Activated gamma-delta T cell (primary cell): ENCODE data around the gene ZNF764.
A peak's percentile ranks its signal among the peaks of the same experiment; 100 is the strongest.
"Not testable (repeated sequence)": the region's sequence is repeated elsewhere in the genome, so short reads cannot be mapped to it uniquely, and the experiment has no call there.

Experiments
- DNase-seq: peaks from one replicate; lab custom pipeline; 2025; lab: John Stamatoyannopoulos, UW

The ZNF764 gene

GRCh38 chr16:30527635-30528178 lies 30.5 kb downstream of the ZNF764 start:
- no peak for DNase-seq

GRCh38 chr16:30526823-30527634 lies 31.1 kb downstream of the ZNF764 start:
- peak; percentile 83 for DNase-seq

- peak; percentile 51 for DNase-seq
These were observed 31.9 kb downstream of the ZNF764 start, which contains the start of gene ZNF768 for GRCh38 chr16:30526137-30526822. Gene ZNF768 (minus strand): TSS chr16:30526566. CDS start chr16:30526413, 153 bp downstream.

- DNase-seq: no peak
These were observed 32.4 kb downstream of the ZNF764 start for GRCh38 chr16:30525844-30526136.

DNA sequence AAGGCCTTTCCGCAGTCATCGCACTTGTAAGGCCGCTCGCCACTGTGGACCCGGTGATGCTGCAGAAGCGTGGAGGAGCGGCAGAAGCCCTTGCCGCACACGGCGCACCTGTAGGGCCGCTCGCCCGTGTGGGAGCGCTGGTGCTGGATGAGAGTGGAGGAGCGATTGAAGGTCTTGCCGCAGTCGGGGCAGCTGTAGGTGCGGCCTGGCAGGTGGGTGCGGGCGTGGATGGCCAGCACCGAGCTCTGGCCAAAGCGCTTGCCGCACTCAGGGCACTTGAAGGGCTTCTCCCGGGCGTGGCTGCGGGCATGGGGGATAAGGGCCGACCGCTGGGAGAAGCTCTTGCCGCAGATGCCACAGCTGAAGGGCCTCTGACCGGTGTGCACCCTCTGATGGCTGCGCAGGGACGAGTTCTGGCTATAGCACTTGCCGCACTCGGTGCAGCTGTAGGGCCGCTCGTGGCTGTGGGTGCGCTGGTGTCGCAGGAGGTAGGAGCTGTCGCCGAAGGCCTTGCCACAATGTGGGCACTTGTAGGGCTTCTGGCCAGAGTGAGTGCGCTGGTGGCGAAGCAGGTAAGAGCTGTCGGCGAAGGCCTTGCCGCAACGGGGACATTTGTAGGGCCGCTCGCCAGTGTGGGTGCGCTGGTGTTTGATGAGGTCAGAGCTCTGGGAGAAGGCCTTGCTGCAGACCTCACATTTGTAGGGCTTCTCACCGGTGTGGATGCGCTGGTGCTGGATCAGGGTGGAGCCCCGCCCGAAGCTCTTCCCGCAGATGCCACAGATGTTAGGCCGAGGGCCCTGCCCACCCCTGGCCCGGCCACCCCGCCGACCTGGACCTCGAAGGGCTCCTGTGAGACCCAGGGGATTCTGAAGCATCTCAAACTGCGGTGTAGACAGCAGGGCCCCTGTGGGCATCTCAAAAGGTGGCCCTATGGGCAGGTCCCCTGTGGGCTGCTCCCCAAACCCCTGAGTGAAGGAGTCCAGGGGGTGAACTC lies 33.3 kb downstream of the ZNF764 start:
- DNase-seq: no peak

DNA sequence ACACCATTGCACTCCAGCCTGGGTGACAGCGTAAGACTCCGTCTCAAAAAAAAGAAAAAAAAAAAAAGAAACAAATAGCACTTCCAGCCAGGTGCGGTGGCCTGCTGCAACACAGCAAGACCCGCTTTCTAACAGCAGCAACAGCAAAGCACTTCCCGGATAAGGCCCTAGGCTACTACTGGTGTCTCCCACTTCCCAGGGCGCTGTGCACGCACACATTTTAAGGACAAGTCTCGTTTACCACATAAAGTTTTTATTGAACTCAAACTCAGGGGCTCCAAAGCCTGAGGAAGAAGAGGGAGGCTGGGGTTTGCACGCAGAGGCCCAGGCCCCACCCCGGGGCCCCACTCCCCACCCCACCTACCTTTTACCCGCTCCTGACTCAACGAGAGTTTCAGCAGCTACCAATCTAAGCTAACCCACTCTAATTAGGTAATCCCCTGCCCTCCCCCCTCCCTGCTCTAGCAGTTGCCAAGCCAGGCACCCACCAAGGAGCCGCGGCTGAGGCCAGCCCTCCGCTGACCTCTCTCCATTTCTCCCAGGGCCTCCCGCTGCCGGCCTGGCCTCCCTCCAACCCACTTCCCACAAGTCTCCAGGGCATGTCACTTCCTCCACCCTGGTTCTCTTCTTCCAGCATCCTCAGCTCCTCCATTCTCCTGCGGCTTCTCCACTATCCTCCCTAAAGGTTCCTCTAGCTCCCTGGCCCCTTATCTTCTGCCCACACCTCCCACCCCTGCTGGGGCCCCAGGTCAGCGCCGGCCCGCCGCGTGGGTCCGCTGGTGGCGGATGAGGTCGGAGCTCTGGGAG lies 34.2 kb downstream of the ZNF764 start:
- no peak for DNase-seq

GRCh38 chr16:30522702-30523463 lies 35.3 kb downstream of the ZNF764 start:
- not testable (repeated sequence) for DNase-seq

GRCh38 chr16:30521873-30522641 lies 36.1 kb downstream of the ZNF764 start:
- DNase-seq: no peak

DNA sequence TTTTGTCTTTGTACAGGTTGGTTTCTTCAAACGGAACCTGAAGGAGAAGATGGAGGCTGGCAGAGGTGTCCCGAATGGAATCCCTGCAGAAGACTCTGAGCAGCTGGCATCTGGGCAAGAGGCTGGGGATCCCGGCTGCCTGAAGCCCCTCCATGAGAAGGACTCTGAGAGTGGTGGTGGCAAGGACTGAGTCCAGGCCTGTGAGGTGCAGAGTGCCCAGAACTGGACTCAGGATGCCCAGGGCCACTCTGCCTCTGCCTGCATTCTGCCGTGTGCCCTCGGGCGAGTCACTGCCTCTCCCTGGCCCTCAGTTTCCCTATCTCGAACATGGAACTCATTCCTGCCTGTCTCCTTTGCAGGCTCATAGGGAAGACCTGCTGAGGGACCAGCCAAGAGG lies 36.7 kb downstream of the ZNF764 start:
- no peak for DNase-seq

GRCh38 chr16:30519120-30520049 lies 38.8 kb downstream of the ZNF764 start:
- DNase-seq: no peak

DNA sequence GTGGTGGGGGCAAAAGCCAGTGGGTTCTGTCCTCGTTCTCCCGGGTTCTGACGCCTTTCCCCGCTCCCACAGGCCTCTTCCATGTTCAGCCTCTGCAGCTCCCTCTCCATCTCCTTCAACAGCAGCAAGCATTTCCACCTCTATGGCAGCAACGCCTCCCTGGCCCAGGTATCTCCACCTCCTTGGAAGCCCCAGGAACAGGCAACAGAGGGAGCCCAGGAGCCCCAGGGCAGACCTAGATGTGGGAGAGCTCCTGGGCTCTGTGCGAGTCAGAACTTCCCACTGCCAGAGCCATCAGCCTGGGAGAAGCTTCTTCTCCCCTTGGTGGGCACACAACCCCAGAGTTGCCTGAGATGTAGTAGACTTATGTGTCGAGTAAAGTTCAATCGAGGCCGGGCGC lies 39.6 kb downstream of the ZNF764 start:
- DNase-seq: no peak

DNA sequence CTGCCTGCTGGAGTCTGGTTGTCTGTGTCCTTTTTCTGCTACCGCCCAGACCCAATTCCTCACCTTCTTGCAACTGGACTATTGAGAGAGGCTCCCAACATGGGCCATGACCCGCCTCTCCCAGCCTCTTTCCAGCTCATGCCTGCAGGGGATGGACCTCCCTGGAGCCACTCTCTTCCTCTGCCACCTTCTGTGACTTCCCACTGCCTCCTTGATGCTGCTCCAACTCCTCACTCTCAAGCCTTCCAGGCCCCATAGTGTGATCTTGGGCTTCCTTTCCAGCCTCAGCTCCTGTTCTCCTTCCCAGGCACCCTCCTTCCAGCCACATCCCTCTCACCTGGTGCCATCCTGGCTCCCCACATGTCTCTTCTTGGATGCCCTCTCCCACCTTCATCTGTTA lies 42.9 kb downstream of the ZNF764 start:
- no peak for DNase-seq

GRCh38 chr16:30511509-30511908 lies 46.7 kb downstream of the ZNF764 start:
- DNase-seq: no peak

GRCh38 chr16:30510376-30510938 lies 47.7 kb downstream of the ZNF764 start:
- DNase-seq: no peak

GRCh38 chr16:30509081-30509765 lies 49.0 kb downstream of the ZNF764 start:
- DNase-seq: no peak
